IMR-90 (cell line): ENCODE data around the gene SLC44A1. TPM values are rescaled to one million over a fixed set of nuclear protein-coding genes. Genes with fewer than 3 reads are reported as not detected.

Source experiments
- ATAC-seq: fragments of 200-7000 bp; cut with Tn5 transposase; 2 replicates; pipeline ENCODE4 v1.9.1; 2020; ENCODE audit warnings: low read depth, mild to moderate bottlenecking, moderate library complexity
- BruUV-seq: library from RNA; stranded (reverse); fragments of 400-500 nt; replicated peaks from 2 replicates; lab custom pipeline; 2021; lab: Mats Ljungman, UMichigan
- CTCF ChIA-PET: fragments of 300-600 bp; formaldehyde crosslinking; extraction: SDS; loops from one replicate; lab custom pipeline; 2021; ENCODE audit warnings: antibody characterized with exemption; lab: Yijun Ruan, JAX
- POLR2A ChIA-PET: fragments of 300-600 bp; sonication (Branson Sonifier 250); formaldehyde crosslinking; loops from one replicate; lab custom pipeline; 2022; ENCODE audit warnings: antibody characterized with exemption; ENCODE audit not compliant: unreplicated experiment; lab: Charles Lee
- DNase-seq: peaks from one replicate; pipeline ENCODE4 v3.0.0; 2013
- H2AFZ ChIP-seq: replicated peaks from 2 replicates; pipeline ENCODE3; 2013; ENCODE audit warnings: low read length, mild to moderate bottlenecking; ENCODE audit not compliant: poor library complexity
- H2AK5ac ChIP-seq: 2 replicates; pipeline ENCODE4 v1.6.1; 2013; ENCODE audit warnings: low read depth, low read length, inconsistent platforms
- H2AK9ac ChIP-seq: replicated peaks from 2 replicates; pipeline ENCODE3; 2013; ENCODE audit warnings: mild to moderate bottlenecking, low read depth, low read length, moderate library complexity; ENCODE audit not compliant: poor library complexity
- H2BK120ac ChIP-seq: 2 replicates; pipeline ENCODE4 v1.6.1; 2013; ENCODE audit warnings: low read depth, low read length, inconsistent platforms
- H2BK15ac ChIP-seq: 3 replicates; pipeline ENCODE4 v1.6.1; 2013; ENCODE audit warnings: low read depth, low read length, inconsistent platforms
- H2BK20ac ChIP-seq: 2 replicates; pipeline ENCODE4 v1.6.1; 2013; ENCODE audit warnings: low read depth, mild to moderate bottlenecking, inconsistent platforms, low read length, moderate library complexity
- H2BK5ac ChIP-seq: 2 replicates; pipeline ENCODE4 v1.6.1; 2013; ENCODE audit warnings: mild to moderate bottlenecking, low read depth, low read length, inconsistent platforms; ENCODE audit not compliant: poor library complexity, severe bottlenecking
- H3K14ac ChIP-seq: replicated peaks from 2 replicates; pipeline ENCODE4 v1.6.1; 2013; ENCODE audit warnings: low read depth, low read length, inconsistent platforms
- H3K18ac ChIP-seq: 2 replicates; pipeline ENCODE4 v1.6.1; 2013; ENCODE audit warnings: low read depth, low read length, control low read depth
- H3K23ac ChIP-seq: 2 replicates; pipeline ENCODE4 v1.6.1; 2013; ENCODE audit warnings: low read depth, low read length, inconsistent platforms
- H3K27ac ChIP-seq: 2 replicates; pipeline ENCODE4 v1.5.1; 2013; ENCODE audit warnings: mild to moderate bottlenecking, control low read depth, low read length; ENCODE audit not compliant: insufficient read depth
- H3K27me3 ChIP-seq: 2 replicates; pipeline ENCODE4 v1.6.1; 2013; ENCODE audit warnings: low read length; ENCODE audit not compliant: control insufficient read depth, insufficient read depth
- H3K36me3 ChIP-seq: 2 replicates; pipeline ENCODE4 v1.6.1; 2013; ENCODE audit warnings: low read length, mixed read lengths; ENCODE audit not compliant: control insufficient read depth, insufficient read depth
- H3K4ac ChIP-seq: 2 replicates; pipeline ENCODE4 v1.6.1; 2013; ENCODE audit warnings: low read depth, low read length, inconsistent platforms
- H3K4me1 ChIP-seq: 2 replicates; pipeline ENCODE4 v1.6.1; 2013; ENCODE audit warnings: low read length, mixed read lengths; ENCODE audit not compliant: control insufficient read depth, insufficient read depth
- H3K4me2 ChIP-seq: 2 replicates; pipeline ENCODE4 v1.6.1; 2013; ENCODE audit warnings: low read depth, mild to moderate bottlenecking, control low read depth, low read length, moderate library complexity
- H3K4me3 ChIP-seq: 2 replicates; pipeline ENCODE4 v1.5.1; 2013; ENCODE audit warnings: low read depth, mild to moderate bottlenecking, control low read depth, low read length, moderate library complexity; ENCODE audit not compliant: insufficient read depth
- H3K56ac ChIP-seq: 2 replicates; pipeline ENCODE4 v1.6.1; 2013; ENCODE audit warnings: low read length, inconsistent platforms; ENCODE audit not compliant: insufficient read depth; ENCODE audit errors: extremely low read depth
- H3K79me1 ChIP-seq, 2 experiments: 2 replicates each; pipeline ENCODE4 v1.6.1; 2013; ENCODE audit warnings: low read length in 2 of 2, inconsistent platforms in 1 of 2, low read depth in 1 of 2
- H3K9ac ChIP-seq: 2 replicates; pipeline ENCODE4 v1.6.1; 2013; ENCODE audit warnings: low read depth, low read length, control low read depth
- H3K9me1 ChIP-seq: 2 replicates; pipeline ENCODE4 v1.6.1; 2013; ENCODE audit warnings: low read length, inconsistent platforms; ENCODE audit not compliant: insufficient read depth
- H3K9me3 ChIP-seq: 2 replicates; pipeline ENCODE4 v1.6.1; 2013; ENCODE audit warnings: low read length; ENCODE audit not compliant: control insufficient read depth, insufficient read depth
- H4K20me1 ChIP-seq: 2 replicates; pipeline ENCODE4 v1.6.1; 2013; ENCODE audit warnings: low read length, inconsistent platforms; ENCODE audit not compliant: insufficient read depth
- H4K5ac ChIP-seq: 2 replicates; pipeline ENCODE4 v1.6.1; 2013; ENCODE audit warnings: mild to moderate bottlenecking, low read depth, low read length, control low read depth
- H4K8ac ChIP-seq, 2 experiments: 2 replicates each; pipeline ENCODE4 v1.6.1; 2013; ENCODE audit warnings: low read depth in 2 of 2, low read length in 2 of 2, control low read depth in 1 of 2, inconsistent platforms in 1 of 2
- H4K91ac ChIP-seq: 2 replicates; pipeline ENCODE4 v1.6.1; 2013; ENCODE audit warnings: low read depth, low read length, inconsistent platforms; ENCODE audit not compliant: insufficient read depth
- BHLHE40 ChIP-seq: fragments of 150-350 bp; IDR thresholded peaks from 2 replicates; pipeline ENCODE4 v1.6.1; 2016; ENCODE audit warnings: mild to moderate bottlenecking, low read depth, low read length
- MAFK ChIP-seq: IDR thresholded peaks from 2 replicates; pipeline ENCODE4 v1.6.1; 2012; ENCODE audit warnings: low read depth, low read length, improper control_type of control experiment
- POLR2A ChIP-seq: IDR thresholded peaks from 2 replicates; pipeline ENCODE4 v1.6.1; 2012; ENCODE audit warnings: mild to moderate bottlenecking, low read depth, low read length
- RFX5 ChIP-seq: IDR thresholded peaks from 2 replicates; pipeline ENCODE4 v1.8.0; 2012; ENCODE audit warnings: low read depth, mild to moderate bottlenecking, low read length, moderate library complexity
- WGBS, 2 experiments: methylation state at CpG; one replicate each; pipeline versions ENCODE4 v1.1.5 to v1.1.7; 2013; ENCODE audit warnings: missing lambda C conversion rate in 2 of 2; ENCODE audit not compliant: insufficient read length in 1 of 2; ENCODE audit errors: extremely low coverage in 2 of 2; 5-methylcytosine and 5-hydroxymethylcytosine counted together
- dilution Hi-C: fragments of 300-500 bp; cut with HindIII; formaldehyde crosslinking; loops from one replicate; pipeline ENCODE4 v1.14.3; 2018; ENCODE audit warnings: low sequenced_read_pairs; ENCODE audit not compliant: unreplicated experiment
- in situ Hi-C: fragments of 300-500 bp; cut with MboI; formaldehyde crosslinking; loops from 3 replicates; pipeline ENCODE4 v1.14.3; 2019; ENCODE audit warnings: low sequenced_read_pairs, inconsistent platforms, mixed read lengths
- intact Hi-C: fragments of 100-400 bp; cut with micrococcal nuclease; formaldehyde crosslinking; loops from 2 replicates; pipeline ENCODE4 v1.10.0; 2022
- polyA plus RNA-seq, 3 experiments: library from polyadenylated mRNA; depleted of rRNA; stranded (reverse); fragments of >200 nt; gene quantifications; 2 replicates each; pipeline ENCODE4 v1.2.3, GENCODE V29; 2012; ENCODE audit warnings: low replicate concordance in 1 of 3
- total RNA-seq: library from RNA; depleted of rRNA; stranded (reverse); fragments of >200 nt; gene quantifications from 2 replicates; pipeline ENCODE4 v1.2.3, GENCODE V29; 2012

The SLC44A1 gene
- total and polyA plus RNA-seq, 2 of the 4 experiments (the other 2 are of a cell fraction), result 5.2 to 21.7 TPM

DNA sequence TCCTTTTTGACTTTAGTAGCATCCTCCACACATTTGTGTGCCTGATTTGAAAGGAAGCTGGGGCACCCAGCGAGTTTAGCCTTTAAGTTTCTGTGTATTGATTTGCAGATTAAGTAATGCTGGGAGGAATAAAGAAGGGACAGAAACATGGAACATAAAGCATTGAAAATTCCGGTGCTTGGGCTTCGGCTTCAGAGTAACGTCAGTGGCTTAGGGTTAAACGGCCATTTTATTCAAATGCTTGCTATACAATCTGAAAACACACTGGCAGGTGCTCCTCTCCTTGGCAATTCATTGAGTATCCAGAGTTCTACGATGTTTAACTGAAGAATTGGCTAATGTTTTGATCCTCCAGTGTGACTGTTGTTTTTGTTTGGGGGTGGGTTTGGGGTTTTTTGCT lies 145.3 kb downstream of the SLC44A1 start:
- no peak overlapping the region for H3K4me3 ChIP-seq
- BruUV-seq, result no TSS peak
- no peak overlapping the region for H3K4me2 ChIP-seq
- H3K27me3 ChIP-seq, result no peaks in the 10 kb centered on the region
- H4K5ac ChIP-seq, result no peak overlapping the region
- no peak overlapping the region for H4K8ac ChIP-seq
- no peaks in the 10 kb centered on the region for H4K20me1 ChIP-seq
- no peak overlapping the region for H2AFZ ChIP-seq
- in situ Hi-C loops (loop anchor here (25.0 kb wide), 1 partner anchor 98 kb away; no protein-coding TSS in a partner anchor), dilution Hi-C loops (no loop called here), intact Hi-C loops (no loop called here)
- WGBS, 2 experiments, result 90% methylated on average over 2 of the region's 6 CpGs; no CpG with 5 or more reads in 1 of the 2 experiments
- DNase-seq, result no peak
- ChIA-PET POLR2A (no interaction called here), CTCF (interaction anchor here (0.6 to 1.2 kb wide), 3 partner anchors 11 to 184 kb away, joined by 3 to 5 read pairs (median 4); no protein-coding TSS in a partner anchor)
- peaks cover 2% of the 10 kb centered on the region; the same call in 1 of the 2 replicates for H3K36me3 ChIP-seq
- H3K56ac ChIP-seq, result no peak overlapping the region
- no peak overlapping the region for H2BK20ac ChIP-seq
- H3K27ac ChIP-seq, result no peak overlapping the region
- no peaks in the 10 kb centered on the region for H3K79me1 ChIP-seq
- H3K23ac ChIP-seq, result no peak overlapping the region
- no peaks in the 10 kb centered on the region for H3K9me1 ChIP-seq
- no peak for TF ChIP-seq RFX5
- TF ChIP-seq POLR2A, result no peak
- no peak for TF ChIP-seq BHLHE40
- no peak for TF ChIP-seq MAFK
- no peaks in the 10 kb centered on the region for H3K9me3 ChIP-seq
- no peak for ATAC-seq
- H2BK5ac ChIP-seq, result no peak overlapping the region
- H2AK5ac ChIP-seq, result no peak overlapping the region
- peaks cover 2% of the 10 kb centered on the region for H3K4me1 ChIP-seq
- H3K9ac ChIP-seq, result no peak overlapping the region
- no peak overlapping the region for H3K14ac ChIP-seq
- no peak overlapping the region for H4K91ac ChIP-seq
- no peak overlapping the region for H2AK9ac ChIP-seq
- no peak overlapping the region for H3K4ac ChIP-seq
- no peak overlapping the region for H2BK15ac ChIP-seq
- H3K18ac ChIP-seq, result no peak overlapping the region
- no peak overlapping the region for H2BK120ac ChIP-seq
